ENCODE data around the gene DCAF5.

DNA sequence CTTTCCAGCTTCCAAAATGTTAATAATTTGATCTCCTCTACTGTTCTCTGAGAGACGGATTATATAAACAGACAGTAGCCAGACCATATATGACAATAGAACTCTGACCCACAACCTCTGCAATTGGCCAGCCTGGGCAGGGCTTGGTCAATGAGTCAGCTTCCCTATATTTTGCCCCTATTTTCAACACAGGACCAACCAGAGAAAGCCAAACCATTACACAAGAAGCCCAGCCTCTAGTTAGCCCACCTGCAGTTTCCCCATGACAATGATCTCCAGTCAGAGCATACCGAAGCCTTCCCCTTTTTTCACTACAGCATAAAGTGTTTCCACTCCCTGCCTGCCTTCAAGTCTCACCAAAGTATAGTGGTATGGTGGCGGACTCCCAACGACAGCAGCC lies 30.8 kb upstream of the DCAF5 start:
- no peak for TF ChIP-seq POLR2AphosphoS5 (IDR thresholded peaks at IDR 0.05)
- no peak for TF ChIP-seq CTCF (IDR thresholded peaks at IDR 0.05)

Data from esophagus muscularis mucosa (tissue), 3 donors.